DMS153 treated with DMSO at 0.1 percent for 48 hours (cell line): ENCODE data around the gene ANAPC16.
A peak's percentile ranks its signal among the peaks of the same experiment; 100 is the strongest.
"Not testable (repeated sequence)": the region's sequence is repeated elsewhere in the genome, so short reads cannot be mapped to it uniquely, and the experiment has no call there.

ENCODE experiments used
- DNase-seq: peaks from one replicate; lab custom pipeline; 2025; ENCODE audit not compliant: unreplicated experiment; lab: John Stamatoyannopoulos, UW

The ANAPC16 gene

DNA sequence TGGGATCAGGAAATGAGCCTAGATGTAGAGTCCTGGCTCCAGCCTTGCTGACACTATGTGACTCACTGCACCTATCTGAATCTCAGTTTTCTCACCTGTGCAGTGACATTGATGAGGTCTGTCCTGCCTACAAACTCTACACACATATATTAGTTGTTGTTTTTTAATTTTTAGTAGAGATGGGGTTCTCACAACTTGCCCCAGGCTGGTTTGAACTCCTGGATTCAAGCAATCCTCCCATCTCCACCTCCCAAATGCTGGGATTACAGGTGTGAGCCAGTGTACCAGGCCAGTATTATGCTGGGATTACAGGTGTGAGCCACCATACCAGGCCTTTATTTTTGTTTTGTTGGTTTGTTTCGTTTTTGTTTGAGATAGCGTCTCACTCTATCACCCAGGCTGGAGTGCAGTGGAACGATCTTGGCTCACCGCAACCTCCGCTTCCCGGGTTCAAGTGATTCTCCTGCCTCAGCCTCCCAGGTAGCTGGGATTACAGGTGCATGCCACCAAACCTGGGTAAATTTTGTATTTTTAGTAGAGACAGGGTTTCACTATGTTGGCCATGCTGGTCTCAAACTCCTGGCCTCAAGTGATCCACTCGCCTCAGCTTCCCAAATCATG lies 46.1 kb downstream of the ANAPC16 start:
- DNase-seq: no peak

DNA sequence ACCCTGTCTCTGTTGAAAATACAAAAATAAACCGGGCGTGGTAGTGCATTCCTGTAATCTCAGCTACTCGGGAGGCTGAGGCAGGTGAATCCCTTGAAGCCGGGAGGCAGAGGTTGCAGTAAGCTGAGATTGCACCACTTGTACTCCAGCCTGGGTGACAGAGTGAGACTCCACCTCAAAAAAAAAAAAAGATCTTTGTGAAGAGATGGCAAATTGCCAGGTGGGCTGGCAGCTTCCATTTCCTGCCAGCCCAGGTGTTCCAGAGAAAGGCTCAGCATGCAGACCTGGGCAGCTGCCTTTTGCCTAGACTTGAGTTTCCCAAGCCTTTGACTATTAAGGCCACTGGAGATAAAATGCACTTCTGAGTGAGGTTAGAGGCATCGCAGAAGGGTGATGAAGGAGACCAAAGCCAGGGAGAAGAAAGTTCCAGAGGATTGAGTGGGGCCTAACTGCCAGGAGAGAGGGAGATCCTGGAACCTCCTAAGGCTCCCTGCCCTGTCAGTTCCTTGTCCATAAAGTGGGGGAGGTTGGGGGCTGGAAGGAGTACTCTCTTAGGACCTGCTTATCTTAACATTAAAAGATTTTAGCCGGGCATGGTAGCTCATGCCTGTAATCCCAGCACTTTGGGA lies 47.9 kb downstream of the ANAPC16 start:
- peak; percentile 85 for DNase-seq

- DNase-seq: no peak
Measured at GRCh38 chr10:72264536-72264935, 48.7 kb downstream of the ANAPC16 start.

DNA sequence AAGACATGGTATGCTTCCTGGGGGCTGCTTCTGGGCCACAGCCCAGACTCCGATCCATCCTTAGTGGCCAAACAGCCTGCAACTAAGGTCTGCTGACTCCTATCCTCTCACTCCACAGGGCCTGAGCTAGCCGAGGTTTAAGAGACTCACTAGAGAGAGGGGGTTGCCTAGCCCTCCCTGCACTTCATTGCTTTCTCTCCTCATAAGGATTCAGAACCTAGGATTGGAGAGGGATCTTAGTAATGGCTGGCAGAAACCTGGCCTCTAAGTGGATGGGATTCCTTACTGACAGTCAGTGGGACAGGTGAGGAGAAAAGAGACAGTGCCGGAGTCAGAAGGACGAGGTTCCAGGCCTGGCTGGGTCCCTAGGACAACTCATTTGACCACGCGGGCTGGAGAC lies 49.7 kb downstream of the ANAPC16 start:
- DNase-seq: no peak

- no peak for DNase-seq
Measured at GRCh38 chr10:72265990-72266865, 50.4 kb downstream of the ANAPC16 start.

DNA sequence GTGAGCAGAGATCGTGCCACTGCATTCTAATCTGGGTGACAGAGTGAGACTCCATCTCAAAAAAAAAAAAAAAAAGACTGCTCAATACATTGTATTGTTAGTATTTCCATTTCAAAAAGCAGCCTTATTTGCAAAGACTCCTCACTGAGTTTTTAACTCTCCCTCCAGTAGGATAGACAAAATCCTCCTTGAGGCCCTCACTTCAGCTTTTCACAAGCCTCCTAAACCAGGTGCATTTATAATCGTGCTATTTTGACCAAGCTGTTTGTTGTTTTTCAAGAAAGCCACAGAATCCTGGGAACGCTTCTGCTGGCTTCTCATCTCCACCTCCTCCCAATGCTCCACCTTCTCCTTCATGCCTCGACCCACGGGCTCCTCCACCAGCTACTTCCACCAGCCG lies 51.6 kb downstream of the ANAPC16 start:
- DNase-seq: no peak

DNA sequence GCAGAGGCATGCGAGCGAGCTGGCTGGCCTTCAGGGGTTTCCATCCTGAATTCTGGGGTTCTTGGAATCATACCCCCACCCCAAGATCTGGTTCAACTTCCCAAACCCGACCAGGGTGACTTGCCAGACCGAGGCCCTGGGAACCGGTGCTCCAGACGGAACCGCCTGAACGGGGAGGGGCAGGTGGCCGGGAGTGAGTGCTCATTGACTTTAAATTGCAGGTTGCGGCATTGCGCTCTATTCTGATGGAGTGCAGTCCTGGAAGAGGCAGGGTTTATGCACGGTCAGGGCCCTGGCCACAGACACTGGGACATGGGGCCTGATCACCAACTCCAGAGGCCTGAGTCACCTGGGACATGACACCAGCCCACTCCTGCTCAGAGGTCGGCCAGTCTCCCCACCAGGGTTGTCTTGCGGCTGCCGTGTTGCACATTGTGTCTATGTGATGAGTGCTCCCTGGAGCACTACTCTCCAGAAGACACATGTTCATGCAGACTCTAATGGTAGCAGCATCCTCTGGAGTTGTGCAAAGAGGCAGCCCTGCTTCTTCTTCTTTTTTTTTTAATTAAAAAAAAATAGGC lies 52.1 kb downstream of the ANAPC16 start:
- DNase-seq: no peak

DNA sequence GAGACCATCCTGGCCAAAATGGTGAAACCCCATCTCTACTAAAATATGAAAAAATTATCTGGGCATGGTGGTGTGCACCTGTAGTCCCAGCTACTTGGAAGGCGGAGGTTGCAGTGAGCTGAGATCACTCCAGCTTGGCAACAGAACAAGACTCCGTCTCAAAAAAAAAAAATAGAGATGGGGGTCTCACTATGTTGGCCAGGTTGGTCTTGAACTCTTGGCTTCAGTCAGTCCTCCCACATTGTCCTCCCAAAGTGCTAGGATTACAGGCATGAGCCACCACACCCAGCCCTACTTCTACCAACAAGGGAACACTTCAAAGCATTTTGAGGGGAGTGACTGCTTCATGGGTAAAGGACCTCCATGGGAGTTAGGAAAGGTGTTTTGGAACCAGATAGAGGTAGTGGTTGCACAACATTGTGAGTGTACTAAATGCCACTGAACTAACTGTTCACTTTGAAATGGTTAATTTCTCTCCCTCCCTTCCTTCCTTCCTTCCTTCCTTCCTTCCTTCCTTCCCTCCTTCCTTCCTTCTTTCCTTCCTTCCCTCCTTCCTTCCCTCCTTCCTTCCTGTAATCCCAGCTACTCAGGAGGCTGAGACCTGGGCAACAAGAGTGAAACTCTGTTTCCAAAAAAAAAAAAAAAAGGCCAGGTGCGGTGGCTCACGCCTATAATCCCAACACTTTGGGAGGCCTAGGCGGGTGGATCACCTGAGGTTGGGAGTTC lies 52.8 kb downstream of the ANAPC16 start:
- DNase-seq: not testable (repeated sequence)

- no peak for DNase-seq
Measured at GRCh38 chr10:72270607-72271281, 54.9 kb downstream of the ANAPC16 start.

- peak; percentile 37 for DNase-seq
Measured at GRCh38 chr10:72272689-72273409, 57.0 kb downstream of the ANAPC16 start.

- peak; percentile 92 for DNase-seq
Measured at GRCh38 chr10:72273410-72274212, 57.8 kb downstream of the ANAPC16 start, which contains the start of gene DDIT4. Gene DDIT4, plus strand, starts transcription at chr10:72273924. Its CDS starts 293 bp downstream, at chr10:72274217.

DNA sequence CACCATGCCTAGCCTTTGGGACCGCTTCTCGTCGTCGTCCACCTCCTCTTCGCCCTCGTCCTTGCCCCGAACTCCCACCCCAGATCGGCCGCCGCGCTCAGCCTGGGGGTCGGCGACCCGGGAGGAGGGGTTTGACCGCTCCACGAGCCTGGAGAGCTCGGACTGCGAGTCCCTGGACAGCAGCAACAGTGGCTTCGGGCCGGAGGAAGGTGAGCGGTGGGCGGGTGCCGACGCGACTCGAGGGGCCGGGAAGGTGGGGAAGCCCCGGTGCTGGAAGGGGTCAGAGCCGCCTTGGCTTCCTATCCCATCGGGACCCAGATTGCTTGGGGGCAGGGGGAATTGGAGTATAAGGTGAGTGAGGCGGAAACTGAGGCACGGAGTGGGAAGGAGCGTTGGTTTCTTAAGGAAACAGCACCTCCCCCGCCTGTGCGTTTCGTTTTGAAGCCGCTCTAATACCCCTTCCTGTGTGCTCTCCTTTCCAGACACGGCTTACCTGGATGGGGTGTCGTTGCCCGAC lies 58.5 kb downstream of the ANAPC16 start:
- DNase-seq: no peak

- DNase-seq: no peak
Measured at GRCh38 chr10:72274730-72275350, 59.0 kb downstream of the ANAPC16 start.

GRCh38 chr10:72275351-72276012 lies 59.7 kb downstream of the ANAPC16 start:
- DNase-seq: no peak

DNA sequence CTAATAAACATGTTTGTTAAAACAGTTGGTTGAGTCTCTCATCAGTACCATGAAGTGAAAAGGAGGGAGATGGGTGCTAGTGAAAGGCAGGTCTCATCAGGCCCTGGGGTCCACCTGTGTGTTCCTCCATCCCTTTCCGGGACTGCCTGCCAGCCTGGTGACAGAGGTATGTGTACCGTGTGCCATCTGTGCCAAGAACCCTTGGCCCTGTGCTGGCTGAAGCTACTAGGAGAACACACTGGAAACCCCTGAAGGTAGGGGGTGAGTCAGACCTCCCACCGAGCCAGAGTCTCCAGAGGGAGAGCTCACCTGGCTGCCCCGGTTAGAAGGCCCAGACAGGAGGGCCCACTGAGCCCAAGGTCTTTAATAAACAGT lies 60.2 kb downstream of the ANAPC16 start:
- no peak for DNase-seq

GRCh38 chr10:72276421-72277339 lies 60.9 kb downstream of the ANAPC16 start:
- DNase-seq: peak; percentile 49
